Loucy (cell line): ENCODE results near the gene RCBTB1.
A peak's percentile ranks its signal among the peaks of the same experiment; 100 is the strongest.
"Not testable (repeated sequence)": the region's sequence is repeated elsewhere in the genome, so short reads cannot be mapped to it uniquely, and the experiment has no call there.

ENCODE experiments used
- H2AFZ ChIP-seq: fragments of 200-600 bp; sonication (generic); 2 replicates; pipeline ENCODE4 v1.6.0; 2016; ENCODE audit warnings: antibody characterized with exemption, mild to moderate bottlenecking, low read length, moderate library complexity
- H3F3A ChIP-seq: fragments of 200-600 bp; 2 replicates; pipeline ENCODE4 v1.6.0; 2016; ENCODE audit warnings: antibody characterized with exemption, low read depth, mild to moderate bottlenecking
- H3K27me3 ChIP-seq: fragments of 200-600 bp; sonication (generic); 2 replicates; pipeline ENCODE4 v1.6.1; 2014; ENCODE audit warnings: low read length, mild to moderate bottlenecking; ENCODE audit not compliant: insufficient read depth, poor library complexity, severe bottlenecking
- H3K36me3 ChIP-seq: fragments of 200-600 bp; sonication (generic); 2 replicates; pipeline ENCODE4 v1.6.1; 2016; ENCODE audit warnings: low read length; ENCODE audit not compliant: insufficient read depth
- H3K4me1 ChIP-seq: fragments of 200-600 bp; sonication (generic); 2 replicates; pipeline ENCODE4 v1.5.1; 2014; ENCODE audit warnings: low read length, mild to moderate bottlenecking; ENCODE audit not compliant: insufficient read depth, poor library complexity, severe bottlenecking
- H3K4me2 ChIP-seq: fragments of 200-600 bp; sonication (generic); 2 replicates; pipeline ENCODE4 v1.6.0; 2014; ENCODE audit warnings: antibody characterized with exemption, low read length, low read depth, mild to moderate bottlenecking; ENCODE audit not compliant: poor library complexity, severe bottlenecking
- H3K4me3 ChIP-seq: fragments of 200-600 bp; sonication (generic); 2 replicates; pipeline ENCODE4 v1.5.1; 2014; ENCODE audit warnings: low read length, mild to moderate bottlenecking, mixed read lengths; ENCODE audit not compliant: poor library complexity, severe bottlenecking
- H3K79me2 ChIP-seq: fragments of 200-600 bp; sonication (generic); 2 replicates; pipeline ENCODE4 v1.6.1; 2014; ENCODE audit warnings: low read length; ENCODE audit not compliant: insufficient read depth
- H3K9ac ChIP-seq: fragments of 200-600 bp; sonication (generic); 2 replicates; pipeline ENCODE4 v1.6.0; 2014; ENCODE audit warnings: mild to moderate bottlenecking, low read depth, low read length, moderate library complexity; ENCODE audit not compliant: poor library complexity, severe bottlenecking
- H3K9me2 ChIP-seq: fragments of 200-600 bp; sonication (generic); replicated peaks from 2 replicates; pipeline ENCODE4 v1.6.1; 2016; ENCODE audit warnings: low read depth, low read length, mixed read lengths
- H3K9me3 ChIP-seq: fragments of 200-600 bp; sonication (generic); 2 replicates; pipeline ENCODE4 v1.6.1; 2014; ENCODE audit warnings: mild to moderate bottlenecking, antibody characterized with exemption, low read length, low read depth; ENCODE audit not compliant: insufficient read depth
- H4K20me1 ChIP-seq: fragments of 200-600 bp; sonication (generic); 2 replicates; pipeline ENCODE4 v1.6.0; 2014; ENCODE audit warnings: antibody characterized with exemption, low read length, mild to moderate bottlenecking; ENCODE audit not compliant: insufficient read depth, poor library complexity, severe bottlenecking
- CTCF ChIP-seq: fragments of 200-600 bp; sonication (generic); conservative IDR thresholded peaks from 2 replicates; pipeline ENCODE4 v1.5.1; 2014; ENCODE audit warnings: mild to moderate bottlenecking, antibody characterized with exemption, low read length
- EZH2phosphoT487 ChIP-seq: fragments of 200-600 bp; IDR thresholded peaks from 2 replicates; pipeline ENCODE4 v1.6.1; 2018; ENCODE audit warnings: antibody characterized with exemption, mild to moderate bottlenecking, moderate library complexity, borderline replicate concordance

RCBTB1 gene

GRCh38 chr13:49615836-49616675 lies 30.7 kb upstream of the RCBTB1 start:
- TF ChIP-seq EZH2phosphoT487 (no peak), CTCF (no peak)
- Histone ChIP-seq H3K4me1 (no peaks in the 10 kb centered on the region), H3K36me3 (no peaks in the 10 kb centered on the region), H3K79me2 (no peaks in the 10 kb centered on the region), H3K9ac (no peak overlapping the region), H2AFZ (peak overlapping the region; percentile 28; the same call in 1 of the 2 replicates), H4K20me1 (no peaks in the 10 kb centered on the region), H3F3A (no peaks in the 10 kb centered on the region), H3K4me3 (no peak overlapping the region), H3K9me3 (no peaks in the 10 kb centered on the region), H3K4me2 (no peak overlapping the region), H3K27me3 (no peaks in the 10 kb centered on the region), H3K9me2 (no peaks in the 10 kb centered on the region)

GRCh38 chr13:49612042-49612441 lies 26.7 kb upstream of the RCBTB1 start:
- not testable (repeated sequence) for H3K27me3 ChIP-seq, H3K9me3 ChIP-seq, H3K9ac ChIP-seq

GRCh38 chr13:49610176-49610575 lies 24.8 kb upstream of the RCBTB1 start:
- Histone ChIP-seq H3F3A (no peaks in the 10 kb centered on the region), H3K27me3 (no peaks in the 10 kb centered on the region), H3K9ac (no peak overlapping the region), H4K20me1 (no peaks in the 10 kb centered on the region), H3K4me2 (no peak overlapping the region), H2AFZ (no peak overlapping the region), H3K4me1 (no peaks in the 10 kb centered on the region), H3K9me3 (no peaks in the 10 kb centered on the region), H3K36me3 (no peaks in the 10 kb centered on the region), H3K9me2 (no peaks in the 10 kb centered on the region), H3K79me2 (no peaks in the 10 kb centered on the region), H3K4me3 (no peak overlapping the region)
- no peak for TF ChIP-seq EZH2phosphoT487

More at GRCh38 chr13:49612042-49612441, 26.7 kb upstream of the RCBTB1 start:
- not testable (repeated sequence) for H3K9me2 ChIP-seq, H3K36me3 ChIP-seq, H3K4me1 ChIP-seq, H3F3A ChIP-seq, H2AFZ ChIP-seq, H3K79me2 ChIP-seq, H3K4me3 ChIP-seq, H4K20me1 ChIP-seq, H3K4me2 ChIP-seq

GRCh38 chr13:49608651-49609331 lies 23.4 kb upstream of the RCBTB1 start:
- H2AFZ ChIP-seq, result no peak overlapping the region
- H3K36me3 ChIP-seq, result no peaks in the 10 kb centered on the region
- H3K9me3 ChIP-seq, result no peaks in the 10 kb centered on the region
- no peaks in the 10 kb centered on the region for H3K79me2 ChIP-seq
- H3K27me3 ChIP-seq, result no peaks in the 10 kb centered on the region
- peaks cover 14% of the 10 kb centered on the region for H3K4me1 ChIP-seq
- H3F3A ChIP-seq, result no peaks in the 10 kb centered on the region
- H3K4me3 ChIP-seq, result no peak overlapping the region
- H3K9ac ChIP-seq, result no peak overlapping the region
- H3K4me2 ChIP-seq, result no peak overlapping the region
- H3K9me2 ChIP-seq, result no peaks in the 10 kb centered on the region
- TF ChIP-seq EZH2phosphoT487 (no peak), CTCF (no peak)
- no peaks in the 10 kb centered on the region for H4K20me1 ChIP-seq
